Mucosa of rectum (tissue), 2 donors: Measurements from ENCODE around the gene EML6.

Source experiments
- H3K27ac ChIP-seq, 2 donors: one replicate each; pipeline ENCODE4 v1.7.0; 2013; ENCODE audit warnings: inconsistent platforms in 2 of 2, low read depth in 2 of 2, low read length in 2 of 2
- H3K27me3 ChIP-seq, 2 donors: one replicate each; pipeline ENCODE4 v1.7.0; 2013; ENCODE audit warnings: low read length in 2 of 2; ENCODE audit not compliant: control insufficient read depth in 2 of 2, insufficient read depth in 2 of 2
- H3K36me3 ChIP-seq, 2 donors: one replicate each; pipeline ENCODE4 v1.7.0; 2013; ENCODE audit warnings: low read length in 2 of 2; ENCODE audit not compliant: control insufficient read depth in 2 of 2, insufficient read depth in 2 of 2
- H3K4me1 ChIP-seq, 2 donors: one replicate each; pipeline ENCODE4 v1.7.0; 2013; ENCODE audit warnings: low read length in 2 of 2, mild to moderate bottlenecking in 1 of 2; ENCODE audit not compliant: control insufficient read depth in 2 of 2, insufficient read depth in 2 of 2
- H3K4me3 ChIP-seq, 2 donors: one replicate each; pipeline ENCODE4 v1.7.0; 2013; ENCODE audit warnings: low read length in 2 of 2
- H3K9ac ChIP-seq, 2 donors: one replicate each; pipeline ENCODE4 v1.7.0; 2013; ENCODE audit warnings: low read length in 2 of 2, low read depth in 1 of 2, mild to moderate bottlenecking in 1 of 2
- H3K9me3 ChIP-seq, 2 donors: one replicate each; pipeline ENCODE4 v1.7.0; 2013; ENCODE audit warnings: low read length in 2 of 2; ENCODE audit not compliant: control insufficient read depth in 2 of 2
- donor health status: healthy.
- donor health status: Normal muscosa, but diverticular disease.

Gene EML6

DNA sequence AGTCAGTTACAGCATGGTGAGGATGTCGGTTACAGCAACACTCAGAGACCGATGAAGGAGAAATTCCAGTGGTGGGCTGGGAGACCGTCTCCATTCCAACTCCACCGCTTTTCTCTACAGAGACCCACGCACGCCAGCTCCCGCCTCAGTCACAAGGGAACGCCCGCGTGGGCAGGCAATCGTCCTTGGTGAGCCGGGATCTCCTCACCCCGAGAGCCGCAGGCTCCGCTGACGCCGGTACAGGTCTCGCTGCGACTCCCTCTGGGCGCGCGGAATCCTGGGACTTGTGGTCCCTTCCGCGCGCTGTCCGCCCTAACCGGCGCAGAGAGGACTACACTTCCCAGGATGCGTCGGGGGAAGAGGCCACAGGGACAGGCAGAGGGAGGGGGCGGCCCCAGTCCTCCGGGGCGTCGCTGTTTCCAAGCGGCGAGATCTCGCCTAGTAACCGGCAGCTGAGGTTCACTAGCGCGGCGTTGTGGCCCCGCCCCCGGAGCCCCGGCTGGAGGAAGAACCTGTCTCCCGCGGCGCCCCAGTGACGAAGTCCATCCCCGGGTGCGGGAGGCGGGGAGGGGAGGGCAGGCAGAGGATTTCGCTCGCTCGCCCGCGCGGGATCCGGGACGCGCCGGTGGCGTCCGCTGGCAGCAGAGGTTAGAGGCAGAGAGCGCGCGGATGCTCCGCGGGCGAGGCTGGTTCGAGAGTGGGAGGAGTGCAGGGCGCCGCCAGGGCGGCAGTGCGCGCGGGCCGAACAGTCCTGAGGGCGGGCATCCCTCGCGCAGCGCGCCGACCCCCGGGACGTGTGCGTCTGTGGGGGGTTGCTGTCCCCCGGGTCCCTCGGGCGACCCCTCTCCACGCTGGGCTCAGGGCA, at the start of gene EML6:
Gene EML6 (plus strand): TSS at position 532 of the 865 bp plus-strand sequence. CDS start 1,400 bp downstream, outside the sequence.
- Histone ChIP-seq H3K4me3 (peak within 1 kb of the TSS; percentile 71 to 90), H3K9me3 (no peaks in the 10 kb centered on the region), H3K9ac (peak within 1 kb of the TSS; percentile 56 to 77), H3K27me3 (peaks cover 21 to 25% of the 10 kb centered on the region in 2 donors), H3K27ac (peak within 1 kb of the TSS; percentile 42 to 65), H3K4me1 (peaks cover 11 to 16% of the 10 kb centered on the region in 2 donors), H3K36me3 (no peaks in the 10 kb centered on the region)

DNA sequence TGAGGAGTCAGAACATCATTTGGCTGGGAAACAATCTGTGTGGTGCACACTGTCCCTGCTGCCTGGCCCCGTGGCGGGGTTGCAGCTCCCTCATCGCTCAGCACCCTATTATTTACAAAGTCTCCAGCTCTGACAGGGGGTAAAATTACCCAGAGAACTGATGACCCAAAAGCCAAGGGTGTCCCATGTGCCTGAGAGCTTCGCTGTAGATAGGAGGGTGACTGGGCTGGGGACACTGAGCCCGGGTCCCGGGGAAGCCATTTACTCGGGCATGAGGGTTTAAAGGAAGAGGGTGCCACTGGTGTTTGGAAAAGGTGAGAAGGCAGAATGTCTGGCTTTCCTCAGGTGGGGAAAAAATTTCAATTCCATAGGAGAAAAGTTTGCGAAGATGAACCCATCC, 48.2 kb upstream of the EML6 start:
- Histone ChIP-seq H3K27me3 (no peaks in the 10 kb centered on the region), H3K9me3 (no peaks in the 10 kb centered on the region), H3K4me3 (no peak overlapping the region), H3K27ac (no peak overlapping the region), H3K4me1 (peaks cover 6 to 11% of the 10 kb centered on the region in 2 donors), H3K9ac (no peak overlapping the region), H3K36me3 (peaks cover 5 to 8% of the 10 kb centered on the region in 2 donors)

DNA sequence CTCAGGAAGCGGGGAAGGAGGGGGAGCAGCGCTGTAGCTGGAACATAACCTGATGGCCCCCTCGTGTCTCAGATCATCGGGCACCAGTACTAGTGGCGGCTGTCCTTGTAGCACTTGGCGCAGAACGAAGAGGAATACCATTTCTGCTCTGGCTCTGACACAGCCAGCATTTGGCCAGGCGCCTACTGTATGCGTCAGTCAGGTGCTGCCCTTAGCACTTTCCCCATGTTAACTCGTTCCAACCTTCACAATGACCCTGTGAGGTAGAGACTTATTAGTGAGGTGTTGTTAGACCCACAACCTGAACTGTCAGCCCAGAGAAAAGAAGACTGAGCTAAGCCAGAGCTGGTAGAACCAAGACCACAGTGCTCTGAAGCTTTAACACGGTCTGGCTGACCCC, 47.7 kb upstream of the EML6 start:
- Histone ChIP-seq H3K9ac (no peak overlapping the region), H3K4me3 (no peak overlapping the region), H3K36me3 (peaks cover under 1 to 4% of the 10 kb centered on the region in 2 donors), H3K9me3 (no peaks in the 10 kb centered on the region), H3K4me1 (peaks cover 6 to 11% of the 10 kb centered on the region in 2 donors), H3K27me3 (no peaks in the 10 kb centered on the region), H3K27ac (no peak overlapping the region)

DNA sequence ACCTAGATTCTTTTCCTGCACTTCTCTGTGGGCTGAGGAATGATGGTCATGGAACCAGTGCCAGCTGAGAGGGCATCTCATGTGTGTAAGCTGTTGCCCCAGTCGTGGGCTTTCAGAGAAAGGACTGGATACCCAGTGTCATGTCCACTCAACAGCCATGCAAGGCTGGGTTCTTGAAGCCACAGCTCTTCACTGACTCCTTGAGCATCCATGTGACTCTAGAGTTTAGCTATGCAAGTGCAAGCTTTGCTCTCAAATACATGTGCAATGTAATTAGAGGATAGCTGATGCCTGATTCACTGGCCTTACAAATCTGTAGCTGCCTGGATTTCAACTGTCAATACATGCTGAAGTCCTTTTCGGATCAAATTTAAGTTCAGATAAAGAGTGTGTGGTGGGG, 46.8 kb upstream of the EML6 start:
- Histone ChIP-seq H3K27ac (no peak overlapping the region), H3K9me3 (no peaks in the 10 kb centered on the region), H3K9ac (no peak overlapping the region), H3K36me3 (no peaks in the 10 kb centered on the region), H3K4me3 (no peak overlapping the region), H3K4me1 (peaks cover 6 to 11% of the 10 kb centered on the region in 2 donors), H3K27me3 (no peaks in the 10 kb centered on the region)

DNA sequence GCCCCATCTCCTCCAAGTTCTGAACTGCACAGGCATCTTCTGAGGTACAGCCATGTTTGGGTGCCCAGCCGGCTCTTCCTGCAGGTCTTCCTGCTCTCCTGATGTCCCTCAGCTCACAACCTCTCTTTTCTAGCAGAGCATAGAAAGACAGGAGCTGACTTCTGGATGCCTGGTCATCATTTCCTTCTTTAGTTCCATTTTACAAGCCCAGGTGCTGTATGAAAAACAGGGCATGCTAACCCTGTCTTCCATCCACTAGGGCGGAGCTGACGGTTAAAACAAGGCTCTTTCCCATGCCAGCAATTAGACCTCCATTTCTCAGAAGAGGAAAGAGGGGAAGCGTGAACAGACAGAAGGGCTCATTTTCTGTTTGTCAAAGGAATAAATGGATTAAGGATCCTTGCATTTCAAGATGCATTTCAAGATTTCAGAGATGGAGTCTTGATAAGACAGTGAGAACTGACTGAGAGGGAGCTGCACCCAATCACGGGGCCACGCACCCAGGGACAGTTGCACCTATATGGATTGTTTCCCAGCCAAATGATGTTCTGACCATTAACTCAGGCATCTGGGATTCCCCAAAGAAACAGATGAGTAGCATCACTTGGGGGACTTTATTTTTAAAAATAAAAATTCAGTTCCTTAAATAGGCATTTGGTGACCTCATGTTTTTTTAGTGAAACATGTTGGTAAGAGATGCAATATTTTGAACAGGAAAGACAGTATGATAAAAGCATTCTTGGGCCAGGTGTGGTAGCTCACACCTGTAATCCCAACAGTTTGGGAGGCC, 45.8 kb upstream of the EML6 start:
- Histone ChIP-seq H3K27ac (no peak overlapping the region), H3K36me3 (no peaks in the 10 kb centered on the region), H3K4me3 (no peak overlapping the region), H3K9me3 (no peaks in the 10 kb centered on the region), H3K27me3 (no peaks in the 10 kb centered on the region), H3K9ac (no peak overlapping the region), H3K4me1 (peaks cover 6 to 9% of the 10 kb centered on the region in 2 donors)

DNA sequence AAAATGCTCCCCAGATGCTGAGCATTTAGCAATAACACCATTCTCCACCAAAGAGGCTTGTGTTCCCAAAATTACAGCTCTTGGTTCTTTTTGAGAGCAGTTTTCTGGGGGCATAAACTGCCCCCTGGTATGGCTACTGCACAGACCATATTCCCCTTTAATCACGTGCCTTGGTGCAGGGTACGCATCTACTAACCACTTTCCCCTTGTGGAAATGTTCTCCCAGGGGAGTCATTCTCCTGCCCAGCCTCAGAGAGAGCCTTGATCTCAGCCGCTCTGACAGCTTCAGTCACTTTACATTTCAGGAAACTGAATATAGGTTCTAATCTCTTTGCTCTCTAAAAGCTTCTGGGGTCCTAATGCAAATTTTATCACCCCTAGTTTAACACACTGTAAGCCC, 44.7 kb upstream of the EML6 start:
- Histone ChIP-seq H3K36me3 (no peaks in the 10 kb centered on the region), H3K4me3 (no peak overlapping the region), H3K9me3 (no peaks in the 10 kb centered on the region), H3K9ac (no peak overlapping the region), H3K4me1 (no peaks in the 10 kb centered on the region), H3K27me3 (no peaks in the 10 kb centered on the region), H3K27ac (no peak overlapping the region)

DNA sequence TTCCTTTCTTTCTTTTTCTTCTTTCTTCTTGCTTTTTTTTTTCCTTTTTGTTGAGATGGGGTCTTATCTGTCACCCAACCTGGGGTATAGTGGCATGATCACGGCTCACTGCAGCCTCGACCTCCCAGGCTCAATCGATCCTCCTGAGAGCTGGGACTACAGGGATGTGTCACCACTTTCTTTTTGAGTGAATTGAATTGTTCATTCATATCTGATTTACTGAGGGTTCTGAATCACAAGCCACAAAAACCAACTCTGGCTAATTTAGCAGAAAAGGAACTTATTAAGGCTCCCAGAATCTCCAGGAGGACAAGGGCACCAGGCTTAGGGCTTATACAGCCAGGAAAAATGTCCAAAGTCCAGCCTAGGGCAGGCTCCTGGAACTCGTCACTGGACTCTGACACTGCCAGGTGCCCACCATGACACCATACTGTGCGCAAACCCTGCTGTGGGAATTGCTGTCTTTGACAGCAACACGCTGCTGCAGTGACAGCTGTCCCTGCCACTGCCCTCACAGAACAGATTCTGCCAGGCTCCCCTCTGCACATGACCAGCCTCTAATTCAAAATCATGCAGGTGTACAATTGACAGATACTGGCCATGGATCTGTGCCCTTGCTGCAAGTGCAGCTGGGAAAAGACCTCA, 42.9 kb upstream of the EML6 start:
- Histone ChIP-seq H3K36me3 (no peaks in the 10 kb centered on the region), H3K4me3 (no peak overlapping the region), H3K4me1 (no peaks in the 10 kb centered on the region), H3K27ac (no peak overlapping the region), H3K9ac (no peak overlapping the region), H3K9me3 (no peaks in the 10 kb centered on the region), H3K27me3 (no peaks in the 10 kb centered on the region)

DNA sequence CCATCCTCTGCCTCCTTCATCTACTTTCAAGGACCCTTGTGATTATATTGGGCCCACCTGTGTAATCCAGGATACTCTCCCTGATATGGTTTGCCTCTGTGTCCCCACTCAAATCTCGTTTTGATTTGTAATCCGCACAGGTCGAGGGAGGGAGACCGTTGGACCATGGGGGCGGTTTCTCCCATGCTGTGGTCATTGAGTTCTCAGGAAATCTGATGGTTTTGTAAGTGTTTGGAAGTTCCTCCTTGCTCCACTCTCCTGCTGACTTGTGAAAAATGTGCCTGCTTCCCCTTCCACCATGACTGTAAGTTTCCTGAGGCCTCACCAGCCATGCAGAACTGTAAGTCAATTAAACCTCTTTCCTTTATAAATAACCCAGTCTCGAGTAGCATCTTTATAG, 42.0 kb upstream of the EML6 start:
- Histone ChIP-seq H3K9me3 (no peaks in the 10 kb centered on the region), H3K27ac (no peak overlapping the region), H3K4me3 (no peak overlapping the region), H3K36me3 (no peaks in the 10 kb centered on the region), H3K4me1 (no peaks in the 10 kb centered on the region), H3K27me3 (no peaks in the 10 kb centered on the region), H3K9ac (no peak overlapping the region)

DNA sequence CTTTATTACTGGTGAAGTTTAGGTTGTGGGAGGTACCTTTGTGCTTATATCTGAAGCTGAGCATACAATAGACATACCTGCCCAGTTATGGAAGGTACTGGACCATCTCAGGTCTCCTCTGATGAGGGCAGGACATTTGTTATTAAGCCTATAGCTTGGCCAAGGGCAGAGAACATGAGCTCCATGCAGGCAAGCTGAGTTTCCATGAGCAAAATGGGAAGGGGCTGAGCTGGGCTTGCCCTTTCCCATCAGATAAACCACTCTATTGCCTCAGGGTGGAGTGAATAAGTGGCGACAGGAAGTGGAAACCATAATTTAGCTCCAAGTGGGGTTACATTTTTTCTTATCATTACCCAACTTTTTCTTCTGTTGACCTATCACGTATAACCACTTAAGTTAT, 39.9 kb upstream of the EML6 start:
- no peak overlapping the region for H3K9ac ChIP-seq
- no peaks in the 10 kb centered on the region for H3K9me3 ChIP-seq
- no peak overlapping the region for H3K4me3 ChIP-seq
- H3K36me3 ChIP-seq, result no peaks in the 10 kb centered on the region
- H3K27ac ChIP-seq, result no peak overlapping the region
- no peaks in the 10 kb centered on the region for H3K4me1 ChIP-seq
- no peaks in the 10 kb centered on the region for H3K27me3 ChIP-seq
